Fibroblast of mammary gland (primary cell): ENCODE measurements around the gene HCFC1.

Experiments used
- DNase-seq: peaks from one replicate; pipeline ENCODE4 v3.0.0-alpha.2; 2010; ENCODE audit warnings: low read depth
- H3K4me3 ChIP-seq: 2 replicates; pipeline ENCODE4 v1.5.1; 2011; ENCODE audit warnings: low read depth, mild to moderate bottlenecking, low read length, moderate library complexity; ENCODE audit not compliant: control insufficient read depth
- CTCF ChIP-seq: conservative IDR thresholded peaks from 2 replicates; pipeline ENCODE4 v1.5.1; 2011; ENCODE audit warnings: low read depth, low read length, inconsistent platforms; ENCODE audit not compliant: control insufficient read depth, insufficient read depth

Gene HCFC1

GRCh38 chrX:153939573-153939972 is 32.0 kb downstream of the HCFC1 start:
- H3K4me3 ChIP-seq = no peak overlapping the region
- DNase-seq = no peak
- no peak for TF ChIP-seq CTCF

- TF ChIP-seq CTCF = peak; percentile 4
- H3K4me3 ChIP-seq = no peak overlapping the region
- DNase-seq = no peak
Measured at GRCh38 chrX:153938226-153938786, 33.3 kb downstream of the HCFC1 start.

- TF ChIP-seq CTCF = no peak
- no peak for DNase-seq
- no peak overlapping the region for H3K4me3 ChIP-seq
Measured at GRCh38 chrX:153937056-153937455, 34.6 kb downstream of the HCFC1 start.

DNA sequence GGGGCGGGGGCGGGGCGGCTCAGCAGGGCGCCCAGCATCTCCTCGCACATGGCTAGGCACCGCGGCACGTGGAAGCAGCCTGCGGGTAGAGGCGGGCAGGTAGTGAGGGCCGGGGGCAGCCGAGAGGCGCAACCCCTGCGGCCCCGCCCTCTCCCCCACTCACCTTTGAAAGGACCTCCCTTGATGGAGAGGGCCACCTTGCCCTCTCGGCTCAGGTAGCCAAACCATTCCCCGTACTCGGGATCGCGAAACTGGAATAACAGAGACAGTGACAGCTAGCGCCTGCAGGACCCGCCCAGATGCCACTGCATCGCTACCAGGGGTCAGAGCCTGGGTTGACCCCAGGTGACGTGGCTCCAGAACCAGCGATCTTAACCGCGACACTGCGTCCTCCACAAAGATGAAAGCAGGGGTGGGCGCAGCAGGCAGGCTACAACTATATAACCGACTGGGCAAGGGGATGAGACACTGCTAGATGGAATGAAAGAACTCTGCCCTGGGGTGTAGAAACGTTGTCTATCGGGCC is 36.2 kb downstream of the HCFC1 start:
- no peak for TF ChIP-seq CTCF
- peak overlapping the region; percentile 37 for H3K4me3 ChIP-seq
- no peak for DNase-seq

- peak within 1 kb of the TSS; percentile 78 for H3K4me3 ChIP-seq
- no peak for TF ChIP-seq CTCF
- DNase-seq = peak; percentile 63
Measured at GRCh38 chrX:153934762-153935325, 36.8 kb downstream of the HCFC1 start, which contains the start of gene NAA10. Gene NAA10 (minus strand): TSS chrX:153935037. CDS start chrX:153934904, 133 bp downstream.

DNA sequence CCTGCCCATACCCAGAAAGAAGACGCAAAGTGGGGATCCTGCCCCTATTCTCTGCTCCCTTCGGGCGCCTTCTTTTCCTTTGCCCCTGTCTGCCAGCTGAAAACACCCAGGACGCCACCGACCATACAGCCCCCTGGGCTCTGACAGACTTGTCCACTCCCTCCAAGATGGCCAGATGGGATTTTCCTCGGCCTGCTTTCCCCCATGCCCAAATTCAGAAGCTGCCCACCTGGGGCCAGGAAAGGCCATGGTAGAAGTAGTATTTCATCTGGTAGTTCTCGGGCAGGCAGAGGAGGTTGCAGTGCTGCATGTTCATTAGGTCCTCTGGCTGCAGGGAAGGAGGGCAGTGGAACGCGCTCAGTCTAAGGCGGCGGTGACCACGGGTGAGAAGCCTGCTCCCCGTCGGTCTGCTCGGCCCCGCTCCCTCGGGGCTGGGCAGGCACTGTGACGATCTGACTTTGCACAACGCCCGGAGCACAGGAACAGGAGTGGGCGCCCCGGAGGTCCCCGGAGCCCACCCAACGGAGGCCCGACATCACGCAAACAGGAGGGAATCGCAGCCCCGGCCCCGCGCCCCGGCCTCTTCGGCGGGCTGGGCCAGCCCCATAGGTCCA is 37.4 kb downstream of the HCFC1 start:
- H3K4me3 ChIP-seq = peak overlapping the region; percentile 78
- no peak for TF ChIP-seq CTCF
- no peak for DNase-seq
